Liver (tissue), 9 donors: ENCODE results near the gene RTN3. TPM values are rescaled to one million over a fixed set of nuclear protein-coding genes. Genes with fewer than 3 reads are reported as not detected.

Experiments
- DNase-seq: peaks from one replicate; pipeline ENCODE4 v3.0.0-alpha.2; 2017; ENCODE audit warnings: low spot score
- H3K27ac ChIP-seq, 2 donors: one replicate each; pipeline ENCODE4 v1.7.0; 2013; ENCODE audit warnings: inconsistent platforms in 2 of 2, low read length in 2 of 2, control low read depth in 1 of 2, low read depth in 1 of 2, mild to moderate bottlenecking in 1 of 2
- H3K27me3 ChIP-seq, 4 donors: one replicate each; pipeline versions ENCODE4 v1.6.1 to v1.7.0; 2013; ENCODE audit warnings: low read length in 3 of 4, inconsistent platforms in 1 of 4, mild to moderate bottlenecking in 1 of 4, moderate library complexity in 1 of 4; ENCODE audit not compliant: control insufficient read depth in 4 of 4, insufficient read depth in 4 of 4
- H3K36me3 ChIP-seq, 4 donors: one replicate each; pipeline versions ENCODE4 v1.6.1 to v1.7.0; 2013; ENCODE audit warnings: low read length in 3 of 4, mild to moderate bottlenecking in 3 of 4, low read depth in 1 of 4, moderate library complexity in 1 of 4; ENCODE audit not compliant: control insufficient read depth in 4 of 4, insufficient read depth in 3 of 4
- H3K4me1 ChIP-seq, 4 donors: one replicate each; pipeline versions ENCODE4 v1.6.1 to v1.7.0; 2013; ENCODE audit warnings: low read length in 3 of 4, mild to moderate bottlenecking in 3 of 4, moderate library complexity in 1 of 4; ENCODE audit not compliant: control insufficient read depth in 4 of 4, insufficient read depth in 4 of 4
- H3K4me3 ChIP-seq, 3 donors: one replicate each; pipeline versions ENCODE4 v1.6.1 to v1.7.0; 2013; ENCODE audit warnings: low read length in 3 of 3, control low read depth in 1 of 3, low read depth in 1 of 3, mild to moderate bottlenecking in 1 of 3
- H3K9ac ChIP-seq, 2 donors: one replicate each; pipeline ENCODE4 v1.7.0; 2013; ENCODE audit warnings: low read length in 2 of 2, mild to moderate bottlenecking in 2 of 2, moderate library complexity in 2 of 2, control low read depth in 1 of 2, low read depth in 1 of 2
- H3K9me3 ChIP-seq, 4 donors: one replicate each; pipeline versions ENCODE4 v1.6.1 to v1.7.0; 2013; ENCODE audit warnings: low read length in 3 of 4; ENCODE audit not compliant: control insufficient read depth in 4 of 4
- ATF3 ChIP-seq: IDR thresholded peaks from 2 replicates; pipeline ENCODE4 v1.6.1; 2016; ENCODE audit warnings: antibody characterized with exemption
- CTCF ChIP-seq: fragments of 150-350 bp; IDR thresholded peaks from 2 replicates; pipeline ENCODE4 v1.5.1; 2017; ENCODE audit warnings: improper control_type of control experiment, low read depth, low read length; ENCODE audit not compliant: missing input control
- EGR1 ChIP-seq, 2 donors: IDR thresholded peaks; 2 replicates each; pipeline ENCODE4 v1.6.1; 2016 to 2018; ENCODE audit warnings: antibody characterized with exemption in 2 of 2, low read depth in 2 of 2
- FOXA1 ChIP-seq: IDR thresholded peaks from 2 replicates; pipeline ENCODE4 v1.6.1; 2016; ENCODE audit warnings: antibody characterized with exemption
- FOXA2 ChIP-seq: IDR thresholded peaks from 2 replicates; pipeline ENCODE4 v1.6.1; 2016; ENCODE audit warnings: antibody characterized with exemption
- GABPA ChIP-seq, 2 donors: IDR thresholded peaks in 1 of 2; conservative IDR thresholded peaks in 1 of 2; 2 replicates each; pipeline ENCODE4 v1.6.1; 2016; ENCODE audit warnings: antibody characterized with exemption in 2 of 2, mild to moderate bottlenecking in 1 of 2, moderate library complexity in 1 of 2
- HNF4A ChIP-seq, 2 donors: conservative IDR thresholded peaks; 2 replicates each; pipeline ENCODE4 v1.6.1; 2016; ENCODE audit warnings: antibody characterized with exemption in 2 of 2, mild to moderate bottlenecking in 2 of 2
- HNF4G ChIP-seq: IDR thresholded peaks from 2 replicates; pipeline ENCODE4 v1.6.1; 2016; ENCODE audit warnings: antibody characterized with exemption
- JUND ChIP-seq, 2 donors: IDR thresholded peaks; 2 replicates each; pipeline ENCODE4 v1.6.1; 2016; ENCODE audit warnings: antibody characterized with exemption in 2 of 2
- MAX ChIP-seq: IDR thresholded peaks from 2 replicates; pipeline ENCODE4 v1.6.1; 2016; ENCODE audit warnings: antibody characterized with exemption
- NR2F2 ChIP-seq: IDR thresholded peaks from 2 replicates; pipeline ENCODE4 v1.6.1; 2016; ENCODE audit warnings: antibody characterized with exemption
- RAD21 ChIP-seq, 2 donors: IDR thresholded peaks; 2 replicates each; pipeline ENCODE4 v1.6.1; 2016; ENCODE audit warnings: antibody characterized with exemption in 2 of 2, mild to moderate bottlenecking in 2 of 2
- RXRA ChIP-seq, 2 donors: IDR thresholded peaks; 2 replicates each; pipeline ENCODE4 v1.6.1; 2017 to 2018; ENCODE audit warnings: antibody characterized with exemption in 2 of 2, mild to moderate bottlenecking in 1 of 2
- SP1 ChIP-seq: IDR thresholded peaks from 2 replicates; pipeline ENCODE4 v1.6.1; 2018; ENCODE audit warnings: antibody characterized with exemption, mild to moderate bottlenecking
- TAF1 ChIP-seq: conservative IDR thresholded peaks from 2 replicates; pipeline ENCODE4 v1.6.1; 2016; ENCODE audit warnings: antibody characterized with exemption, mild to moderate bottlenecking
- YY1 ChIP-seq: IDR thresholded peaks from 2 replicates; pipeline ENCODE4 v1.6.1; 2016; ENCODE audit warnings: antibody characterized with exemption, mild to moderate bottlenecking
- ZBTB33 ChIP-seq: IDR thresholded peaks from 2 replicates; pipeline ENCODE4 v1.6.1; 2016; ENCODE audit warnings: antibody characterized with exemption
- WGBS: extraction: QIAGEN DNeasy Blood & Tissue Kit; methylation state at CpG from one replicate; pipeline ENCODE4 v1.1.7; 2013; 5-methylcytosine and 5-hydroxymethylcytosine counted together
- polyA plus RNA-seq, 2 donors: library from polyadenylated mRNA; stranded (reverse) in 1 of 2; unstranded in 1 of 2; fragments of 200-250 nt in 1 of 2; fragments of >200 nt in 1 of 2; fragmentation: Nextera tagmentation in 1 of 2; extraction: Ambion mirVana in 1 of 2; gene quantifications; one replicate each; pipeline versions ENCODE4 v1.2.1 to v1.2.3, GENCODE V29; 2013 to 2015
- total RNA-seq, 2 donors: library from RNA; depleted of rRNA; stranded (reverse); fragments of >200 nt; gene quantifications; one replicate each; pipeline ENCODE4 v1.2.3, GENCODE V29; 2014
- donor health status: healthy.
- donor health status: healthy.
- donor health status: healthy.
- donor health status: healthy.
- donor health status: healthy.

Gene RTN3
- total and polyA plus RNA-seq, 4 donors: 29.7 to 49.3 (median 31.4) TPM

- TF ChIP-seq ATF3: no peak
- no peak for TF ChIP-seq FOXA2
- no peak for TF ChIP-seq RXRA (IDR thresholded peaks at IDR 0.05)
These were observed 37.7 kb downstream of the RTN3 start (continued) for GRCh38 chr11:63719001-63719400.

- no peak for TF ChIP-seq NR2F2
- no peak overlapping the region for H3K27ac ChIP-seq
- WGBS: 88% methylated on average over 2 of the region's 2 CpGs
- H3K4me1 ChIP-seq: peaks cover 0 to 1% (median 0%) of the 10 kb centered on the region in 4 donors
- DNase-seq: no peak
- H3K9ac ChIP-seq: no peak overlapping the region
- no peaks in the 10 kb centered on the region for H3K9me3 ChIP-seq
- peaks cover 0 to 3% (median 0%) of the 10 kb centered on the region in 4 donors for H3K36me3 ChIP-seq
- H3K4me3 ChIP-seq: no peak overlapping the region
- H3K27me3 ChIP-seq: no peaks in the 10 kb centered on the region
These were observed 38.7 kb downstream of the RTN3 start for GRCh38 chr11:63719987-63720386.

- no peak for TF ChIP-seq RAD21 (IDR thresholded peaks at IDR 0.05)
- TF ChIP-seq FOXA2: no peak
- no peak for TF ChIP-seq SP1
- no peak for TF ChIP-seq RXRA (IDR thresholded peaks at IDR 0.05)
- TF ChIP-seq MAX: no peak
- TF ChIP-seq EGR1 (IDR thresholded peaks at IDR 0.05; ENCODE audit: low read depth in 2 of 2): no peak
- TF ChIP-seq FOXA1: no peak
- no peak for TF ChIP-seq ZBTB33
- TF ChIP-seq JUND (IDR thresholded peaks at IDR 0.05): no peak
- no peak for TF ChIP-seq YY1
- no peak for TF ChIP-seq TAF1
- TF ChIP-seq HNF4A (conservative IDR thresholded peaks at IDR 0.05): no peak
- TF ChIP-seq ATF3: no peak
- TF ChIP-seq NR2F2: no peak
- TF ChIP-seq HNF4G: no peak
- WGBS: 96% methylated on average over 3 of the region's 3 CpGs
These were observed 39.3 kb downstream of the RTN3 start for GRCh38 chr11:63720611-63721010.

GRCh38 chr11:63729326-63729725 lies 48.0 kb downstream of the RTN3 start:
- H3K27ac ChIP-seq: no peak overlapping the region
- DNase-seq: no peak
- no peak overlapping the region for H3K9ac ChIP-seq
- no peak overlapping the region for H3K4me3 ChIP-seq
- no peaks in the 10 kb centered on the region for H3K4me1 ChIP-seq
- WGBS: 90% methylated on average over 3 of the region's 3 CpGs
- no peaks in the 10 kb centered on the region for H3K9me3 ChIP-seq
- H3K27me3 ChIP-seq: no peaks in the 10 kb centered on the region
- H3K36me3 ChIP-seq: no peaks in the 10 kb centered on the region
- TF ChIP-seq NR2F2 (no peak), ZBTB33 (no peak), HNF4A (conservative IDR thresholded peaks at IDR 0.05) (no peak), CTCF (no peak), HNF4G (no peak), MAX (no peak), FOXA2 (no peak), FOXA1 (no peak), JUND (IDR thresholded peaks at IDR 0.05) (no peak), YY1 (no peak), GABPA (IDR thresholded peaks at IDR 0.05 in 1 of 2, conservative IDR thresholded peaks at IDR 0.05 in 1 of 2) (no peak)

More at GRCh38 chr11:63720611-63721010, 39.3 kb downstream of the RTN3 start:
- no peak overlapping the region for H3K9ac ChIP-seq
- no peaks in the 10 kb centered on the region for H3K27me3 ChIP-seq
- H3K9me3 ChIP-seq: no peaks in the 10 kb centered on the region
- H3K27ac ChIP-seq: no peak overlapping the region
- H3K4me1 ChIP-seq: peaks cover 0 to 1% (median 0%) of the 10 kb centered on the region in 4 donors
- H3K36me3 ChIP-seq: peaks cover 0 to 3% (median 0%) of the 10 kb centered on the region in 4 donors
- no peak overlapping the region for H3K4me3 ChIP-seq
- no peak for DNase-seq
